K562 (cell line): ENCODE measurements around the gene COG2. TPM values are rescaled to one million over a fixed set of nuclear protein-coding genes. Genes with fewer than 3 reads are reported as not detected.

Experiments used
- ATAC-seq: fragments of 200-7000 bp; cut with Tn5 transposase; 3 replicates; pipeline ENCODE4 v1.9.1; 2020; ENCODE audit warnings: moderate library complexity
- BruUV-seq: library from RNA; stranded (reverse); fragments of 400-500 nt; replicated peaks from 2 replicates; lab custom pipeline; 2021; lab: Mats Ljungman, UMichigan
- CTCF ChIA-PET: fragments of 300-600 bp; formaldehyde crosslinking; extraction: SDS; loops from one replicate; lab custom pipeline; 2021; ENCODE audit warnings: low intra/inter-chr PET ratio; lab: Yijun Ruan, JAX
- POLR2A ChIA-PET: fragments of 300-600, 350-650 bp; sonication (Branson Sonifier 250); formaldehyde crosslinking; extraction: SDS; loops from one replicate; lab custom pipeline; 2021; ENCODE audit warnings: antibody characterized with exemption, inconsistent platforms; lab: Yijun Ruan, JAX
- DNase-seq, 4 experiments: peaks; one replicate each; pipeline versions ENCODE4 v3.0.0 to v3.0.0-alpha.2; 2011 to 2018; ENCODE audit warnings: low spot score in 3 of 4, mixed read lengths in 3 of 4; ENCODE audit errors: extremely low read depth in 1 of 4
- FAIRE-seq: peaks from 2 replicates; lab custom pipeline; 2011; peaks lifted over from hg19 to GRCh38; lab: Jason Lieb, UNC
- H2AFZ ChIP-seq: 2 replicates; pipeline ENCODE4 v1.6.0; 2011; ENCODE audit warnings: low read depth, low read length, control low read depth, inconsistent platforms
- H3K27ac ChIP-seq: fragments of 200-600 bp; 3 replicates; pipeline ENCODE4 v1.8.0; 2011; ENCODE audit warnings: low read depth, mild to moderate bottlenecking, control low read depth, inconsistent platforms, low read length, moderate library complexity, mixed read lengths; ENCODE audit errors: extremely low read depth
- H3K27me3 ChIP-seq, 2 experiments: fragments of 300-600 bp in 1 of 2; 2 replicates in 1 of 2; 3 replicates in 1 of 2; pipeline versions ENCODE4 v1.6.0 to v1.8.0; 2011; ENCODE audit warnings: inconsistent platforms in 2 of 2, low read length in 2 of 2, mild to moderate bottlenecking in 1 of 2, mixed read lengths in 1 of 2, moderate library complexity in 1 of 2; ENCODE audit not compliant: control insufficient read depth in 2 of 2, insufficient read depth in 2 of 2
- H3K36me3 ChIP-seq: fragments of 300-600 bp; 3 replicates; pipeline ENCODE4 v1.8.0; 2011; ENCODE audit warnings: mild to moderate bottlenecking, low read length, inconsistent platforms; ENCODE audit not compliant: control insufficient read depth, insufficient read depth
- H3K4me1 ChIP-seq, 2 experiments: fragments of 200-600 bp in 1 of 2; replicated peaks in 1 of 2; 2 replicates in 1 of 2; 3 replicates in 1 of 2; pipeline versions ENCODE4 v1.5.1 to v1.8.0; 2011; ENCODE audit warnings: inconsistent platforms in 2 of 2, low read length in 2 of 2, mild to moderate bottlenecking in 1 of 2, mixed read lengths in 1 of 2, moderate library complexity in 1 of 2; ENCODE audit not compliant: control insufficient read depth in 2 of 2, insufficient read depth in 2 of 2
- H3K4me2 ChIP-seq: 2 replicates; pipeline ENCODE4 v1.6.1; 2011; ENCODE audit warnings: low read length, control low read depth, inconsistent platforms, mixed read lengths; ENCODE audit not compliant: insufficient read depth
- H3K4me3 ChIP-seq: fragments of 200-600 bp; sonication (generic), shearing (Covaris generic); 2 replicates; pipeline ENCODE4 v1.5.1; 2016; ENCODE audit warnings: control low read depth, inconsistent platforms
- H3K79me2 ChIP-seq: fragments of 200-600 bp; 3 replicates; pipeline ENCODE4 v1.8.0; 2011; ENCODE audit warnings: low read length, inconsistent platforms; ENCODE audit not compliant: control insufficient read depth, insufficient read depth
- H3K9ac ChIP-seq, 2 experiments: 2 replicates each; pipeline versions ENCODE4 v1.6.0 to v1.6.1; 2011; ENCODE audit warnings: low read depth in 2 of 2, low read length in 2 of 2, control low read depth in 1 of 2, inconsistent platforms in 1 of 2, mild to moderate bottlenecking in 1 of 2, mixed read lengths in 1 of 2; ENCODE audit not compliant: insufficient read depth in 1 of 2
- H3K9me1 ChIP-seq: one replicate; pipeline ENCODE4 v1.6.0; 2011; ENCODE audit warnings: inconsistent platforms, mild to moderate bottlenecking, low read length, moderate library complexity; ENCODE audit not compliant: control insufficient read depth, insufficient read depth
- H3K9me3 ChIP-seq: replicated peaks from 2 replicates; pipeline ENCODE4 v1.5.1; 2011; ENCODE audit warnings: low read depth, low read length, inconsistent platforms; ENCODE audit not compliant: control insufficient read depth, insufficient read depth
- H4K20me1 ChIP-seq: replicated peaks from 2 replicates; pipeline ENCODE4 v1.6.1; 2011; ENCODE audit warnings: low read length, inconsistent platforms, mixed read lengths; ENCODE audit not compliant: control insufficient read depth, insufficient read depth
- ELK3 ChIP-seq: fragments of 450-650 bp; formaldehyde crosslinking; IDR thresholded peaks from 2 replicates; pipeline ENCODE4 v1.4.0; 2020; ENCODE audit warnings: mild to moderate bottlenecking
- EP400 ChIP-seq: fragments of 450-650 bp; IDR thresholded peaks from 2 replicates; pipeline ENCODE4 v1.6.1; 2017; ENCODE audit warnings: antibody characterized with exemption, mild to moderate bottlenecking, moderate library complexity
- FOXP1 ChIP-seq: sonication (generic); formaldehyde crosslinking; IDR thresholded peaks from 2 replicates; pipeline ENCODE4 v1.8.0; 2022; ENCODE audit warnings: mild to moderate bottlenecking, missing genetic modification reagents
- HDAC1 ChIP-seq, 2 experiments: fragments of 450-650 bp; IDR thresholded peaks; 2 replicates each; pipeline ENCODE4 v1.6.1; 2016 to 2017; ENCODE audit warnings: inconsistent platforms in 1 of 2, mild to moderate bottlenecking in 1 of 2, moderate library complexity in 1 of 2
- NCOR1 ChIP-seq: fragments of 450-650 bp; IDR thresholded peaks from 2 replicates; pipeline ENCODE4 v1.6.1; 2016; ENCODE audit warnings: mild to moderate bottlenecking, moderate library complexity
- PATZ1 ChIP-seq: fragments of 250-450 bp; sonication (Bioruptor Pico); IDR thresholded peaks from 2 replicates; pipeline ENCODE4 v1.5.0; 2020; ENCODE audit warnings: mild to moderate bottlenecking, borderline replicate concordance
- POLR2A ChIP-seq: fragments of 450-650 bp; conservative IDR thresholded peaks from 2 replicates; pipeline ENCODE4 v1.6.1; 2016
- SIRT6 ChIP-seq: IDR thresholded peaks from one replicate; pipeline ENCODE4 v1.6.1; 2012; ENCODE audit warnings: low read depth, mild to moderate bottlenecking, control low read depth, inconsistent platforms, low read length, moderate library complexity
- SP1 ChIP-seq: sonication (generic); formaldehyde crosslinking; IDR thresholded peaks from 2 replicates; pipeline ENCODE4 v1.8.1; 2022; ENCODE audit warnings: mild to moderate bottlenecking, missing genetic modification reagents
- ZNF175 ChIP-seq: fragments of 200-800 bp; sonication (Bioruptor generic); IDR thresholded peaks from 2 replicates; pipeline ENCODE4 v1.6.1; 2016; ENCODE audit warnings: low read depth, mild to moderate bottlenecking, missing genetic modification characterization, missing compliant biosample characterization
- ZNF232 ChIP-seq: sonication (generic); formaldehyde crosslinking; IDR thresholded peaks from 2 replicates; pipeline ENCODE4 v1.8.0; 2022; ENCODE audit warnings: mild to moderate bottlenecking, missing genetic modification reagents
- ZNF699 ChIP-seq: fragments of 250-450 bp; sonication (Bioruptor Pico); IDR thresholded peaks from 2 replicates; pipeline ENCODE4 v1.8.0; 2021; ENCODE audit warnings: mild to moderate bottlenecking, moderate library complexity; ENCODE audit not compliant: insufficient replicate concordance
- WGBS: fragments of 100-300 bp; shearing (Covaris generic); methylation state at CpG from one replicate; pipeline ENCODE4 v1.1.6; 2016; ENCODE audit warnings: low coverage, mixed read lengths; ENCODE audit not compliant: insufficient coverage; ENCODE audit errors: missing lambda C conversion rate; 5-methylcytosine and 5-hydroxymethylcytosine counted together
- in situ Hi-C: fragments of 300-500 bp; cut with MboI; formaldehyde crosslinking; loops from 4 replicates; pipeline ENCODE4 v1.15.0; 2018; ENCODE audit warnings: inconsistent platforms, mixed read lengths
- intact Hi-C: fragments of 100-400 bp; cut with micrococcal nuclease; formaldehyde crosslinking; loops from 2 replicates; pipeline ENCODE4 v1.14.2; 2022
- polyA plus RNA-seq, 8 experiments: library from polyadenylated mRNA; depleted of rRNA in 4 of 8; stranded (reverse) in 5 of 8; unstranded in 3 of 8; fragments of >200 nt; fragmentation: Nextera tagmentation in 2 of 8; fragmentation: Illumina TruSeq in 1 of 8; extraction: Ambion mirVana in 2 of 8; extraction: Trizol in 1 of 8; gene quantifications; 2 replicates each; pipeline versions ENCODE4 v1.2.1 to v1.2.3, GENCODE V29; 2011 to 2014; ENCODE audit warnings: inconsistent platforms in 1 of 8, missing spikeins in 1 of 8
- total RNA-seq, 7 experiments: library from RNA; depleted of rRNA in 6 of 7; stranded (reverse); fragments of >200 nt in 6 of 7; fragmentation: Illumina TruSeq in 2 of 7; extraction: Trizol in 2 of 7; gene quantifications; 2 replicates each; pipeline versions ENCODE4 v1.2.1 to v1.2.3, GENCODE V29; 2011 to 2021; ENCODE audit warnings: low replicate concordance in 1 of 7

COG2 gene
- total and polyA plus RNA-seq, 9 of the 15 experiments (the other 6 are each of a cell fraction or from before 2014, with no cell fraction given) = 22.0 to 51.7 (median 33.3) TPM

DNA sequence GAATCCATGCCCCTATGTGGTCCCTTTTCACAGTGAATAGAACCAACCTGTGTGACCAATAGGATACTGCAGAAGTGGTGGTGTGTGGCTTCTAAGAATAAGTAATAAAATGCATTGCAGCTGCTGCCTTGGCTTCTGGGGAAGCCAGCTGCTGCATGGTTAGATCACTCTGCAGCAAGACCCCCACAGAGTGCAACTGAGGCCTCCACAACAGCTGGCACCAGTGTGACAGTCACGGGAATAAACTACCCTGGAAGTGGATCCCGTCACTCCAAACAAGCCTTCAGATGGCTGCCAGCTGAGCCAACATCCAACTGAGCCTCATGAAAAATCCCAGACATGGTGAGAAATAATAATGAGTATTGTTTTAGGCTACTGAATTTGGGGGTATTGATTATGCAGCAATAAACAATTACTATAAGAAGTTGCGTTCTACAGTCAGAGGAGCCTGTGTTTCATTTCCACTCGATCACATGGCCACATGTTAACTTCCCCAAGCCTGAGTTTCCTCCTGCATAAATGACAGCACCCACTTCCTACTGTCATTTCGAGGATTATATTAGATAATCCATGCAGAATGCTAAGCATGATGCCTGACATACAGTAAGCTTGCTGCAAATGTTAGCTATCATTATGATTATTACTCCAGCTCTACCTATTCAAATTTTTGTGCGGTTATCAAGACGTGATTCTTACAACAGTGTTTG, 20.8 kb upstream of the COG2 start:
- Histone ChIP-seq H3K4me1 (no peaks in the 10 kb centered on the region; a peak in 1 of 5 replicates), H3K4me3 (no peak overlapping the region), H3K4me2 (no peak overlapping the region), H4K20me1 (no peaks in the 10 kb centered on the region), H3K27me3 (peaks cover 12 to 32% of the 10 kb centered on the region in 2 experiments), H3K9me1 (no peaks in the 10 kb centered on the region), H3K9ac (no peak overlapping the region), H3K9me3 (no peaks in the 10 kb centered on the region), H3K36me3 (no peaks in the 10 kb centered on the region), H3K79me2 (no peaks in the 10 kb centered on the region), H2AFZ (no peak overlapping the region), H3K27ac (no peak overlapping the region)
- in situ Hi-C loops (no loop called here), intact Hi-C loops (no loop called here)
- no peak for ATAC-seq
- no peak for TF ChIP-seq SP1 (CRISPR knock-in tag)
- TF ChIP-seq HDAC1 (IDR thresholded peaks at IDR 0.05) = no peak
- no peak for TF ChIP-seq ZNF175 (CRISPR knock-in tag)
- no peak for TF ChIP-seq EP400
- no peak for TF ChIP-seq ZNF232 (CRISPR knock-in tag)
- no peak for TF ChIP-seq ELK3 (CRISPR knock-in tag)
- no peak for TF ChIP-seq POLR2A
- no peak for TF ChIP-seq NCOR1
- TF ChIP-seq FOXP1 (CRISPR knock-in tag) = no peak
- no peak for TF ChIP-seq PATZ1
- TF ChIP-seq ZNF699 = no peak
- TF ChIP-seq SIRT6 = no peak
- FAIRE-seq = no peak
- ChIA-PET CTCF (no interaction called here), POLR2A (interaction anchor here (0.6 to 0.8 kb wide), 4 partner anchors 50 to 963 kb away, joined by 3 read pairs; no protein-coding TSS in a partner anchor)
- BruUV-seq = no TSS peak
- WGBS = 2% methylated on average over 7 of the region's 7 CpGs
- no peak for DNase-seq
